NB4 (cell line): ENCODE measurements around the gene PAXIP1.
"Not testable (repeated sequence)": the region's sequence is repeated elsewhere in the genome, so short reads cannot be mapped to it uniquely, and the experiment has no call there.

Experiments used
- DNase-seq: peaks from one replicate; pipeline ENCODE4 v3.0.0; 2010; ENCODE audit warnings: low read depth
- H3K4me3 ChIP-seq: one replicate; pipeline ENCODE4 v1.5.1; 2011; ENCODE audit warnings: mild to moderate bottlenecking, low read depth, low read length, moderate library complexity
- CTCF ChIP-seq: IDR thresholded peaks from one replicate; pipeline ENCODE4 v1.5.1; 2012; ENCODE audit warnings: low read depth, low read length
- MYC ChIP-seq: IDR thresholded peaks from 2 replicates; pipeline ENCODE4 v1.6.1; 2011; ENCODE audit warnings: low read depth, low read length
- POLR2A ChIP-seq: IDR thresholded peaks from 2 replicates; pipeline ENCODE4 v1.6.1; 2011; ENCODE audit warnings: mild to moderate bottlenecking; ENCODE audit not compliant: insufficient read length; ENCODE audit errors: extremely low read depth
- TF ChIP-seq, protein P1 (sequence below): IDR thresholded peaks from 2 replicates; pipeline ENCODE4 v1.6.1; 2011; ENCODE audit warnings: low read depth, low read length

Gene PAXIP1

GRCh38 chr7:154950960-154951359 is 52.0 kb downstream of the PAXIP1 start:
- DNase-seq = no peak
- TF ChIP-seq, protein P1, sequence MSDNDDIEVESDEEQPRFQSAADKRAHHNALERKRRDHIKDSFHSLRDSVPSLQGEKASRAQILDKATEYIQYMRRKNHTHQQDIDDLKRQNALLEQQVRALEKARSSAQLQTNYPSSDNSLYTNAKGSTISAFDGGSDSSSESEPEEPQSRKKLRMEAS = no peak
- no peak for TF ChIP-seq POLR2A
- no peak for TF ChIP-seq CTCF
- no peak for TF ChIP-seq MYC
- H3K4me3 ChIP-seq = no peak overlapping the region

- DNase-seq = no peak
- TF ChIP-seq, protein P1 = no peak
- TF ChIP-seq POLR2A = no peak
- TF ChIP-seq CTCF = no peak
- no peak for TF ChIP-seq MYC
- no peak overlapping the region for H3K4me3 ChIP-seq
Measured at GRCh38 chr7:154947604-154948003, 55.3 kb downstream of the PAXIP1 start.

- TF ChIP-seq, protein P1 = no peak
- TF ChIP-seq POLR2A = no peak
- no peak for TF ChIP-seq MYC
- no peak for TF ChIP-seq CTCF
- DNase-seq = no peak
- no peak overlapping the region for H3K4me3 ChIP-seq
Measured at GRCh38 chr7:154946166-154946565, 56.8 kb downstream of the PAXIP1 start.

GRCh38 chr7:154943906-154944305 is 59.0 kb downstream of the PAXIP1 start:
- H3K4me3 ChIP-seq = no peak overlapping the region
- TF ChIP-seq, protein P1 = no peak
- no peak for TF ChIP-seq CTCF
- TF ChIP-seq MYC = no peak
- TF ChIP-seq POLR2A = no peak
- no peak for DNase-seq

- TF ChIP-seq, protein P1 = no peak
- no peak for TF ChIP-seq MYC
- TF ChIP-seq CTCF = no peak
- no peak for TF ChIP-seq POLR2A
- no peak for DNase-seq
Measured at GRCh38 chr7:154942691-154943090, 60.2 kb downstream of the PAXIP1 start.

DNA sequence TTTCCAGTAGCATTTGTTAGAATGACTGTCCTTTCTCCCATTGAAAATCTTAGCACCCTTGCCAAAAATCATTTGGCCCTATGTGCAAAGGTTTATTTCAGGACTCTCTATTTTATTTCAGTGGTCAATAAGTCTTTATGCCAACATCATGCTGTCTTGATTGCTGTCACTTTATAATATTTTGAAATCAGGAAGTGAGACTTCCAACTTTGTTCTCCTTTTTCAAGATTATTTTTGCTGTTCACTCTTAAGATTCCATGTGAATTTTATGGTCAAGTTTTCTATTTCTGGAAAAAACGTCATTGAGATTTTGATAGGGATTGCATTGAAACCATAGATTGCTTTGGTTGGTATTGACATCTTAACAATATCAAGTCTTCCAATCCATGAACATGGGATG is 65.1 kb downstream of the PAXIP1 start:
- H3K4me3 ChIP-seq = no peak overlapping the region
- no peak for TF ChIP-seq MYC
- DNase-seq = no peak

More at GRCh38 chr7:154942691-154943090, 60.2 kb downstream of the PAXIP1 start:
- H3K4me3 ChIP-seq = no peak overlapping the region

DNA sequence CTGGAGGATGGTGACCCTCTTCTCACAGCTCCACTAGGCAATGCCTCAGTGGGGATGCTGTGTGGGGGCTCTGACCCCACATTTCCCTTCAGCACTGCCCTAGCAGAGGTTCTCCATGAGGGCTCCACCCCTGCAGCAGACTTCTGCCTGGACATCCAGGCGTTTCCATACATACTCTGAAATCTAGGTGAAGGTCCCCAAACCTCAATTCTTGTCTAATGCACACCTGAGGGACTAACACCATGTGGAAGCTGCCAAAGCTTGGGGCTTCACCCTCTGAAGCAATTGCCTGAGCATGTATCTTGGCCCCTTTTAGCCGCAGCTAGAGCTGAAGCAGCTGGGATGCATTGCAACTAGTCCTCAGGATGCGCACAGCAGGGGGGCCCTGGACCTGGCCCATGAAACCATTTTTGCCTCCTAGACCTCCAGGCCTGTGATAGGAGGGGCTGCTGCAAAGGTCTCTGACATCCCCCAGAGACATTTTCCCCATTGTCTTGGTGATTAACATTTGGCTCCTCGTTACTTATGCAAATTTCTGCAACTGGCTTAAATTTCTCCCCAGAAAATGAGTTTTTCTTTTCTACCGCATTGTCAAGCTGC is 68.5 kb downstream of the PAXIP1 start:
- not testable (repeated sequence) for H3K4me3 ChIP-seq, DNase-seq
